K562 (cell line): ENCODE measurements around the gene STX12. TPM values are rescaled to one million over a fixed set of nuclear protein-coding genes. Genes with fewer than 3 reads are reported as not detected.

ENCODE experiments used
- ATF1 ChIP-seq, 2 experiments: fragments of 450-650 bp in 1 of 2; IDR thresholded peaks; 2 replicates each; pipeline ENCODE4 v1.6.1; 2016; ENCODE audit warnings: missing compliant biosample characterization in 1 of 2, missing genetic modification characterization in 1 of 2
- ATF7 ChIP-seq: fragments of 450-650 bp; IDR thresholded peaks from 2 replicates; pipeline ENCODE4 v1.7.1; 2014; ENCODE audit warnings: mild to moderate bottlenecking, moderate library complexity
- KDM5B ChIP-seq: fragments of 200-600 bp; sonication (generic); IDR thresholded peaks from 2 replicates; pipeline ENCODE4 v1.6.1; 2012; ENCODE audit warnings: low read depth, mild to moderate bottlenecking, moderate library complexity, low read length, control low read depth, inconsistent platforms; ENCODE audit not compliant: insufficient replicate concordance
- KLF16 ChIP-seq: IDR thresholded peaks from 2 replicates; pipeline ENCODE4 v1.6.1; 2016; ENCODE audit warnings: antibody characterized with exemption
- MBD1 ChIP-seq: fragments of 250-450 bp; sonication (Bioruptor Pico); IDR thresholded peaks from 2 replicates; pipeline ENCODE4 v1.8.0; 2022; ENCODE audit warnings: inconsistent platforms
- NBN ChIP-seq: fragments of 450-650 bp; IDR thresholded peaks from 2 replicates; pipeline ENCODE4 v1.6.1; 2016; ENCODE audit warnings: low read depth, mild to moderate bottlenecking
- NEUROD1 ChIP-seq: fragments of 150-350 bp; IDR thresholded peaks from 2 replicates; pipeline ENCODE4 v1.6.1; 2014; ENCODE audit warnings: borderline replicate concordance, low read length, low read depth; ENCODE audit not compliant: partially characterized antibody
- NFYB ChIP-seq: IDR thresholded peaks from 2 replicates; pipeline ENCODE4 v1.6.1; 2011; ENCODE audit warnings: mild to moderate bottlenecking, moderate library complexity; ENCODE audit not compliant: insufficient read length; ENCODE audit errors: extremely low read depth
- PCBP2 ChIP-seq: fragments of 200-400 bp; formaldehyde crosslinking; IDR thresholded peaks from 2 replicates; pipeline ENCODE4 v1.6.1; 2018; ENCODE audit warnings: low read length, low read depth, mild to moderate bottlenecking, moderate library complexity; ENCODE audit not compliant: poor library complexity, severe bottlenecking
- PKNOX1 ChIP-seq: fragments of 450-650 bp; IDR thresholded peaks from 2 replicates; pipeline ENCODE4 v1.6.1; 2016
- POLR2AphosphoS2 ChIP-seq: IDR thresholded peaks from 2 replicates; pipeline ENCODE4 v1.6.1; 2012; ENCODE audit warnings: low read length, improper control_type of control experiment
- PURB ChIP-seq: sonication (generic); formaldehyde crosslinking; IDR thresholded peaks from 2 replicates; pipeline ENCODE4 v1.9.0; 2021; ENCODE audit warnings: low read depth, mild to moderate bottlenecking, missing genetic modification reagents
- SETDB1 ChIP-seq: IDR thresholded peaks from one replicate; pipeline ENCODE4 v1.6.1; 2012; ENCODE audit warnings: low read length, control low read depth, inconsistent platforms
- SRSF9 ChIP-seq: fragments of 200-400 bp; formaldehyde crosslinking; IDR thresholded peaks from 2 replicates; pipeline ENCODE4 v1.6.1; 2017; ENCODE audit warnings: low read depth, low read length, borderline replicate concordance
- ZBTB17 ChIP-seq: fragments of 450-650 bp; formaldehyde crosslinking; IDR thresholded peaks from 2 replicates; pipeline ENCODE4 v1.4.0; 2020; ENCODE audit warnings: mild to moderate bottlenecking
- ZKSCAN8 ChIP-seq: fragments of 200-800 bp; sonication (Bioruptor generic); IDR thresholded peaks from 2 replicates; pipeline ENCODE4 v1.6.1; 2016; ENCODE audit warnings: missing genetic modification characterization, missing compliant biosample characterization
- ZNF395 ChIP-seq: fragments of 200-800 bp; sonication (Bioruptor generic); IDR thresholded peaks from 2 replicates; pipeline ENCODE4 v1.6.1; 2017; ENCODE audit warnings: missing genetic modification characterization, missing compliant biosample characterization
- ZNF445 ChIP-seq: fragments of 250-450 bp; sonication (Bioruptor Pico); IDR thresholded peaks from 2 replicates; pipeline ENCODE4 v1.4.0; 2020; ENCODE audit warnings: low read depth, mild to moderate bottlenecking, moderate library complexity
- ZNF589 ChIP-seq: fragments of 200-800 bp; sonication (Bioruptor generic); IDR thresholded peaks from 2 replicates; pipeline ENCODE4 v1.6.1; 2016; ENCODE audit warnings: low read depth, missing genetic modification characterization, missing compliant biosample characterization
- polyA plus RNA-seq, 8 experiments: library from polyadenylated mRNA; depleted of rRNA in 4 of 8; stranded (reverse) in 5 of 8; unstranded in 3 of 8; fragments of >200 nt; fragmentation: Nextera tagmentation in 2 of 8; fragmentation: Illumina TruSeq in 1 of 8; extraction: Ambion mirVana in 2 of 8; extraction: Trizol in 1 of 8; gene quantifications; 2 replicates each; pipeline versions ENCODE4 v1.2.1 to v1.2.3, GENCODE V29; 2011 to 2014; ENCODE audit warnings: inconsistent platforms in 1 of 8, missing spikeins in 1 of 8
- total RNA-seq, 7 experiments: library from RNA; depleted of rRNA in 6 of 7; stranded (reverse); fragments of >200 nt in 6 of 7; fragmentation: Illumina TruSeq in 2 of 7; extraction: Trizol in 2 of 7; gene quantifications; 2 replicates each; pipeline versions ENCODE4 v1.2.1 to v1.2.3, GENCODE V29; 2011 to 2021; ENCODE audit warnings: low replicate concordance in 1 of 7
- TF ChIP-seq, protein P1 (sequence below): sonication (generic); formaldehyde crosslinking; IDR thresholded peaks from 2 replicates; pipeline ENCODE4 v1.9.0; 2022; ENCODE audit warnings: mild to moderate bottlenecking, missing genetic modification reagents

The STX12 gene
- total and polyA plus RNA-seq, 9 of the 15 experiments (the other 6 are each of a cell fraction or from before 2014, with no cell fraction given), result 16.9 to 31.3 (median 25.7) TPM

- TF ChIP-seq MBD1 (CRISPR knock-in tag) (no peak), SETDB1 (no peak), ZNF445 (CRISPR knock-in tag) (no peak), NFYB (no peak), ZBTB17 (CRISPR knock-in tag) (0 out of 2 replicates have a peak, but pooled peaks have one; percentile 76), SRSF9 (no peak), POLR2AphosphoS2 (no peak; the same call in 1 of the 2 replicates), ZNF395 (CRISPR knock-in tag) (no peak; the same call in 1 of the 2 replicates), ATF1 (CRISPR knock-in tag; IDR thresholded peaks at IDR 0.05) (peak; percentile 58), ATF1 (tag; IDR thresholded peaks at IDR 0.05) (peak; percentile 96), ZNF589 (CRISPR knock-in tag) (peak; percentile 56; the same call in 1 of the 2 replicates), ATF7 (peak; percentile 100), KDM5B (peak; percentile 90), PURB (CRISPR knock-in tag) (no peak), PCBP2 (no peak), NBN (0 out of 2 replicates have a peak, but pooled peaks have one; percentile 45), PKNOX1 (peak; percentile 21), KLF16 (no peak), NEUROD1 (no peak), ZKSCAN8 (CRISPR knock-in tag) (no peak)
- TF ChIP-seq, protein P1, sequence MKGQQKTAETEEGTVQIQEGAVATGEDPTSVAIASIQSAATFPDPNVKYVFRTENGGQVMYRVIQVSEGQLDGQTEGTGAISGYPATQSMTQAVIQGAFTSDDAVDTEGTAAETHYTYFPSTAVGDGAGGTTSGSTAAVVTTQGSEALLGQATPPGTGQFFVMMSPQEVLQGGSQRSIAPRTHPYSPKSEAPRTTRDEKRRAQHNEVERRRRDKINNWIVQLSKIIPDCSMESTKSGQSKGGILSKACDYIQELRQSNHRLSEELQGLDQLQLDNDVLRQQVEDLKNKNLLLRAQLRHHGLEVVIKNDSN, result no peak; the same call in 1 of the 2 replicates
Measured at GRCh38 chr1:27772932-27773825, at the start of gene STX12 (continued).
